Activated CD4-positive, alpha-beta T cell treated with anti-CD3 and anti-CD28 coated beads for 4 hours (primary cell): Measurements from ENCODE around the gene PAX7.
"Not testable (repeated sequence)": the region's sequence is repeated elsewhere in the genome, so short reads cannot be mapped to it uniquely, and the experiment has no call there.

Source experiments
- DNase-seq, 2 donors: peaks; one replicate each; pipeline ENCODE4 v3.0.0-alpha.2; 2020

Gene PAX7

DNA sequence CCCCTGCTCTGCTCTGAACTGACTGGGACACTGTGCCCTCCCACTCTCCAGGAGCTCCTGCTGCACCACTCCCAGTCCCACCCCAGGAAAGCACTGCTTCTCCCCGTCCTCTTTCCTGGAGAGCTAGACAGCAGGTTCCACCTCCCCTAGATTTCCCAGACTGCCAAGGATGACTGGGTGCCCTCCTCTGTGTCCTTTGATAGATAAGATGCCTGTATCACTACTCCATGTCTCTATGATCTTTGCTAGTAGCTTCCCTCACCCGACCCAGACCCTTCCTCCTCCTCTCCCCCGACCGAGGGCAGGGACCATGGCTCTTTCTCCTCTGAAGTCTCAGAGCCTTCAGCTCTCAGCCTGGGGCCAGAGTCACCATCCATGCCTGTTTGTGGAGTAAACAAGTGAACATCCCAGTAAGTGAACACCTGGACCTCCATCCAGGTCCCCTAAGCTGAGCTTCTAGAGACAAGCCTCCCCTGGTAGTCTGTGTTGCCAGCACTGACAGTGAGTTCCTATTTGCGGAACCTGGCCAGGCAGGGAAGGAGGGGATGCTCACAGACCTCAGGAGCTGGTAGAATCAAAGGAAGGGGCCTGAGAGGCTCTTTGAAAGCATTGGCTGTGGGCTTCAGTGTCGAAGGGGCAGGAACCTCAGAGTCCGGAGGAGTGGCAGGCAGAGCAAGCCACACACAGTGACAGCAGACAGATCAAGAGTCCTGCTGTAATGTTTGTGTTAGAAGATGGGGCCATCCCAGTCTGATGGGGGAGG is 104.0 kb downstream of the PAX7 start:
- no peak for DNase-seq

DNA sequence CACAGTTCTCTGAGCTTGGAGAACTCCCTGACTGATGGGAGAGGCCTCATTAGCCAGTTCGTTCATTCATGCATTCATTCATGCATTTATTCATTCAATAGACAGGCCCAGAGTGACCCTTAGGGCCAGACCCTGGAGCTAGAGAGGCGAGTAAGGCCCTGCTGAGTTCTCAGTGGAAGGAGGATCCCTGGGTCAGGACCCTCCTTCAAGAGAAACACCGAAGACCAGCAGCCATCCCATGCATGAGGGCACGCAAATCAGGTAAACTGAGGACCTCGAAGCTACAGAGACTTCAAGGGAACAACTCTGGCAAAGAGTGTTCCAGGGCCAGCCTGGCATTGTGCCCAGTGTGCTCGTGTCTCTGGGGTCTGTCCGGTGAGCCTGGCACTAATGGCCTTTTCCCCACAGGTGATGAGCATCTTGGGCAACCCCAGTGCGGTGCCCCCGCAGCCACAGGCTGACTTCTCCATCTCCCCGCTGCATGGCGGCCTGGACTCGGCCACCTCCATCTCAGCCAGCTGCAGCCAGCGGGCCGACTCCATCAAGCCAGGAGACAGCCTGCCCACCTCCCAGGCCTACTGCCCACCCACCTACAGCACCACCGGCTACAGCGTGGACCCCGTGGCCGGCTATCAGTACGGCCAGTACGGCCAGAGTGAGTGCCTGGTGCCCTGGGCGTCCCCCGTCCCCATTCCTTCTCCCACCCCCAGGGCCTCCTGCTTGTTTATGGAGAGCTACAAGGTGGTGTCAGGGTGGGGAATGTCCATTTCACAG is 104.8 kb downstream of the PAX7 start:
- no peak for DNase-seq

DNA sequence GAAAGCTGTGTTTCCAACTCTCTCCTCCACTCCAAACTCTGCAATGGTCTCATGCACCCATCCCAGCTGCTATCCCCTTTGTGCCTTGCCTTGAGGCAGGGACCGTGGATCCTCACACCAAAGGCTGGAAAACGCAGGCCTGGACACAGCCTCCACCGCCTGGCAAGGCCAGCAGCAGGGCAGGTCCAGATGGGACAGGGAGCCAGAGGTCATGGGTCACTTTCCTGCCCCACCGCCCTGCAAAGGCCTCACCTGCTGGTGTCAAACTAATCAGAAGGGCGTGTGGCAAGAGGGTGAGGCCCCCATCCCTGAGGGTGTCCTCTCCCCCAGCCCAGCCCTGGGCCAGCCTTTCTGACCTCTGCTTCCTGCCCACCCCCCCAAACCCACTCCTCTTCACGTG is 106.3 kb downstream of the PAX7 start:
- DNase-seq = no peak

DNA sequence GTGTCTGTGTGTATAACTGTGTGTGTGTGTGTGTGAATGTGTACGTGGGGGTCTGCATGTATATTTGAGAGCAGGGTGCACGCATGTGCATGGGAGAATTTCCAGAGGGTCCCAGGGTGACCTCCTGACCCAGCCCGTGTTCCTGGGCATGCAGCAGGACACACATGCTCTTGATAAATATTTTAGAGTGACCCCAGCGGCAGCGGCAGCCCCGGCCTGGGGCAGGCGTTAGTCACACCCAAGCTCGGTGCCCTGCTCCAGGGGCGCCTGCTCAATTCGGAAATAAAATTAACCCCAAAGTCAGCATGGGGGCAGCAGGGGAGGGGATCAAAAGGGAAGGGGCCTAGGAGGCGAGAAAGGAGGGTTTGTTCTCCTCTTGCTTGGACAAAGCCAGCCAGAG is 107.5 kb downstream of the PAX7 start:
- DNase-seq = no peak

DNA sequence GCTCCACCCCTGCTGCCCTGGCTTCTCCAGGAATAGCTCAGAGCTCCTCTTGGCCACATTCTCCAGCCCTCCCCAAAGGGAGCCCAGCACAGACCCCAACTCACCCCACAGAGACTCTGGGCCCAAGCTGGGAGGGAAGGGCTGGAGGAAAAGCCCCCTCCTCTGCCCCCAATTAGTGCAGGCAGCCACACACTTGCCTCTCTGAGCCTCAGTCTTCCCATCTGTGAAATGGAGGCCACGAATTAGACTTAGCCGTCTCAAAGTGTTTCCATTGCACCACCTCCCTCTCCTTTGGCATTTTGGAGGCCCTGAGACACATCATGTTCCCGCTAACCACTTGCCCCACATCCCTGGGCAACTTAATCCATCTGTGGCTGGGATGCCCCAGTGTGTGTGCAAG is 108.0 kb downstream of the PAX7 start:
- DNase-seq = no peak

GRCh38 chr1:18739408-18739807 is 108.8 kb downstream of the PAX7 start:
- DNase-seq = no peak

GRCh38 chr1:18739897-18740296 is 109.3 kb downstream of the PAX7 start:
- DNase-seq = no peak

DNA sequence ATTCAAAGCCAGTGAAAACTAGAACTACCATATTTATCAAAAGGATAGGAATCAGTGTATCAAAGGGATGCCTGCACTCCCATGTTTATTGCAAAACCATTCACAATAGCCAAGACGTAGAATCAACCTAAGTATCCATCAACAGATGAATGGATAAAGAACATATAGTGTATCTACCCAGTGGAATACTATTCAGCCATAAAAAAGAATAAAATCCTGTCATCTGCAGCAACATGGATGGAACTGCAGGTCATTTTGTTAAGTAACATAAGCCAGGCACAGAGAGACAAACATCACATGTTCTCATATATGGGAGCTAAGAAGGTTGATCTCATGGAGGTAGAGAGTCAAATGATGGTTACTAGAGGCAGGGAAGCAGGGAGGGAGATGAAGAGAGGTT is 110.0 kb downstream of the PAX7 start:
- no peak for DNase-seq

- DNase-seq = no peak
Measured at GRCh38 chr1:18743233-18743632, 112.6 kb downstream of the PAX7 start.

DNA sequence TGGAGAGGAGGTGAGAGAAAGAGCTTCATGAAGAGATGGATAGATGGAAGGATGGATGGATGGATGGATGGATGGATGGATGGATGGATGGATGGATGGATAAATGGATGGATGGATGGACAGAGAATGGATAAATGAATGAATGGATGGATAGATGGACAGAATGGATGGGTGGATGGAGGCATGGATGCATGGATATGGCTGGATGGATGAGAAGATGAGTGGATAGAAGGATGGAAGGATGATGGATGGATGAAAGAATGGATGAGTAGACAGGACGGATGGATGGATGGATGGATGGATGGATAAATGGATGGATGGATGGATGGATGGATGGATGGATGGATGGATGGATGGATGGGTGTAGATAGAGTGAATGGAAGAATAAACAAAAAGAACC is 113.7 kb downstream of the PAX7 start:
- DNase-seq = not testable (repeated sequence)

GRCh38 chr1:18746981-18747380 is 116.3 kb downstream of the PAX7 start:
- no peak for DNase-seq

DNA sequence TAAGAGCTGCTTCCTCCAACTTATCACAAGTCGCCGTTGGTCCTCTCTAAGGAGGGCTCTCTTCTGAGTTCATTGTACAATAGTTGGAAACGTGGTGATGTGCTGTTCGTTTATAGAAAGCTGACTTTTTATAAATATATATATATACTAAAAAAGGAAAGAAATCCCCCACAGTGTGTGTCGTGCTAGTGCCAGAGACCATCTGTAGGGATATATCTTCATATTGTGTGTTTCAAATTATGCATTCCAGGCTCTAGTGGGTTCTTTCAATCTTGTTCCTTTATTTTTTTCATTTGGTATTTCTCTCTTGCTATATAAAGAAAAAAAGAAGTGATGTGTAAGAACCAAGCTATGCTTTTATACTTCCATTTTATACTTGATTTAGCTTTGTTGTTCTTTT is 117.0 kb downstream of the PAX7 start:
- no peak for DNase-seq

GRCh38 chr1:18748435-18748834 is 117.8 kb downstream of the PAX7 start:
- DNase-seq = no peak

DNA sequence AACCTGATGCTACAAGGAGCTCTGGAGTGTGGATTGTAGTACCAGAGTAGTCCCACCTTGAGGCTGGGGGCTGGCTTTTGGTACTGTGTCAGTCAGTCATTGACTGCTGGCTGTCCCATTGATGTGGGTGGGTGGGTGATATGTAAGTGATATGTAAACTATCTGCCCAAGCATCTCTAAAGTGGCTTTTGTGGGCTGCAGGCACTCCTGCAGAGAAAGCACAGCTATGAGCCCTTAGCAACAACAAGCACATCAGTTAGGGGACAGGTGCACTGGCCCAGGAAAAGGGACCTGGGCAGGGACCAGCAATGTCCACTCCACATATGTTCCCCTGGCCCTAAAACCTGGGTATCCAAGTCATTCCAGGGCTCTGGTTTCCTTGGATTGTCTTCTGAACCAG is 118.9 kb downstream of the PAX7 start:
- DNase-seq = no peak

DNA sequence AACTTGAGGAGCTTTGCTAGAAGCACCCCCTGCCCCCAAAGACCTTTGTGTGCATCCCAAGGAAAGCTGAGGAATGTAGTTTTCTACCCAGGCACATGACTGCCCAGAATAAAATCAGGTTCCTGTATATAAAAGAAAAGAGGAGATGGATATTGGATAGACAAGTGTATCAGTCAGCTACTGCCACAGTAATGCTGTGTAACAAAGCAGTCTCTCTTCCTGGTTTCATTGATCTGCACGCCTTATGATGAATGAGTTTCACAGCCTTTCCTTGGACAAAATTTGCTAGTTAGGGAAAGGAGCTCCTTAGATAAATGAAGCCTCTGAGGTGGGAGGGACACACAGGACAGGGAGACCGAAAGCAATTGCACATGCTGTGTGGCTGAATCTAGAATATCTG is 120.0 kb downstream of the PAX7 start:
- DNase-seq = no peak

- DNase-seq = no peak
Measured at GRCh38 chr1:18751425-18751824, 120.8 kb downstream of the PAX7 start.

DNA sequence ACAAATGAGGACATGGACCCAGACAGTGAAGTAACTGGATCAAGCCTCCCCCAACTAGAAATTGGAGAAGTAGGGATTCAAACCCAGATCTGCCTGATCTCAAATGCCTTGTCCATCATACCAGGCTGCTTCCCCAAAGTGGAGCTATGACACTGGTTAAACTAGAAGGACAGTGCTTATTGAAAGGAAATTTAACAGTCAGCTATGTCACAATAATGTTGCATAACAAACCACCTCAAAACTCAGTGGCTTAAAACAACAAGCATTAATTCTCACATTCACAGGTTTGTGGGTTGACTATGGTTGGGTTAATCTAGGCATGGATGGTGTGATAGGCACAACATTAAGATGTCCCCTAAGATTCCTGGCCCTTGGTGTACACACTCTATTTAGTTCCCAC is 121.8 kb downstream of the PAX7 start:
- no peak for DNase-seq

DNA sequence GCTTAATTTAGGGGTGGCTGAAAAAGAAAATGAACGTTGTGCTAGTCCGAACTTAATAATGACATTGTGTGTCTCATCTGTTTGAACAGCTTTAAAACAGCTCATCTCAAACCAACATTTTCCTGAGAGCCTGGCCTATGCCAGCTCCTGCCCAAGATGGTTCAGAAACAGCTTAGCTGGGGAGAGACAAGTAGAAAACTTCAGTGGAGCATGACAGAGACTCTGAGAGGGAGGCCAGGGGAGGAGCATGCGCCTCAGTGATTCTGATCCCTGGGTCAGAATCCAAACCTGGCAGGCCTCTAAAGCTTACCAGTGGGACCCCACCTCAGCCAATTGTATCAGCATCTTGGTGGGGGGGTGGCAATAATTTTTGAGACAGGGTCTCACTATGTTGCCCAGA is 129.5 kb downstream of the PAX7 start:
- no peak for DNase-seq

DNA sequence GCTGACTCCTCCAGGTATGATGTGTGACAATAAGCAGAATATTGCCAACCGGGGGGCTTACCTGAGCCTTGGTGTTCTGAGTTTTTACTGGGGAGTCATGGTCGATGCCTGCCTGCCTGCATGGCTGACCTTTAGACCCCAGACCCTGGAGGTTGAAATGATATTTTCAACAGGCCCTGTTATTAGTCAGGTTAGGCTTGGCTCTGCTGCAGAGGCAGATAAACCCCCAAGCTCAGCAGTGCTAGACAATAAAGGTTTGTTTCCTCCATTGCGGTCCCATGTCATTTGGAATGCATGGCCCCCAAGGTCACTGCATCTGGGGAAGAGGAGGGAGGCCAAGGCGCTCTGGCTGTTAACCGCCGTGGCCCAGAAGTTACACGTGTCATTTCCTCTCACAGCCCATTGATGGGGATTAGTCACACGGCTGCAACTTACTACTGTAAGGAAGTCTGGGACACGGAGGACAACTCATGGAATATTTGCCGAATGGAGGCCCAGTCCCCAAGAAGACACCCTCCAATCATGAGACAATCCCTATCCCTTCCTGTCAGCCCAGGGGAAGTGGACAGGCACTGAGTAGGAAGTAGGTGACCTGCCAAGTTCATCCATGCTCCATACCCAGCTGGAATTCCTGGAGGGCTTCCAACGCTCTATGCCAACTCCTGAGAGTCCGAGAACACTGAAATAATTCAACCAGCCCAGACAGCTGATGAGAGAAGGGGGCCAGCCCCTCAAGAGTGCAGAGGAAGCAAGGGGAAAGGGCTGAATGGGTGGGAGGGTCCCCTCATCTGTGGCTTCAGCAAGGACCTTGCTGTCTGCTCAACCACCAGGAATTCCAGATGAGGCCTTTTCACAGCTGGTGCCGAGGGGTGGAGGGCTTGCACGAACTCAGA is 131.5 kb downstream of the PAX7 start:
- no peak for DNase-seq

GRCh38 chr1:18764362-18764761 is 133.7 kb downstream of the PAX7 start:
- DNase-seq = no peak

DNA sequence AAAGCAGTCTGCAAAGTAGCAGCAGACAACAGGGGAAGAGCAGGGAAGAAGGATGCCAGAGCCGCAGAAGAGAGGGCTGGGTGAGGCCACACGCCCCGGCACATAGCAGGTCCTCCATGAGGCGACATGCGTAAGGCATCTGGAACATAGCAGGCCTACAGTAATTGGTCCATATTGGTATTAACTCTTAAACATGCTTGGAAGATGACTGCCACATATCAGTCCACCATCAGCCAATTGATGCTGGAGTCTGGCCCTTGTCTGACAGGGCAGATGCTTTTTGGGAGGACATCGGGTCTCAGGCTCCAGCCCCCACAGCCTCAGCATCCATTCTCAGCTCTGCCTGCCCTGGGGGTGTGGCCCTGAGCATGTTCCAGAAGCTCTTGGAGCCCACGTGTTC is 135.1 kb downstream of the PAX7 start:
- DNase-seq = no peak

GRCh38 chr1:18766328-18766727 is 135.7 kb downstream of the PAX7 start:
- no peak for DNase-seq

DNA sequence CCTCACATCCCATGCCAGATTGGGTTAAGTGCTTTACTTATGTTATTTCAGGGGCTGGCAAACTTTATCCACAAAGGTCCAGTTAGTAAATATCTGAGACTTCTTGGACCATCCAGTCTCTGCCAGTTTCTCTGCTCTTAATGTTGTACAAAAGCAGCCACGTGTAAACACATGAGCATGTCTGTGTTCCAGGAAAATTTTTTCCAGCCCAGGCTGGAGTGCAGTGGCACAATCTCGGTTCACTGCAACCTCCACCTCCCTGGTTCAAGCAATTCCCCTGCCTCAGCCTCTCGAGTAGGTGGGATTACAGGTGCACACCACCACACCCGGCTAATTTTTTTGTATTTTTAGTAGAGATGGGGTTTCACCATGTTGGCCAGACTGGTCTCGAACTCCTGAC is 136.9 kb downstream of the PAX7 start:
- DNase-seq = not testable (repeated sequence)

DNA sequence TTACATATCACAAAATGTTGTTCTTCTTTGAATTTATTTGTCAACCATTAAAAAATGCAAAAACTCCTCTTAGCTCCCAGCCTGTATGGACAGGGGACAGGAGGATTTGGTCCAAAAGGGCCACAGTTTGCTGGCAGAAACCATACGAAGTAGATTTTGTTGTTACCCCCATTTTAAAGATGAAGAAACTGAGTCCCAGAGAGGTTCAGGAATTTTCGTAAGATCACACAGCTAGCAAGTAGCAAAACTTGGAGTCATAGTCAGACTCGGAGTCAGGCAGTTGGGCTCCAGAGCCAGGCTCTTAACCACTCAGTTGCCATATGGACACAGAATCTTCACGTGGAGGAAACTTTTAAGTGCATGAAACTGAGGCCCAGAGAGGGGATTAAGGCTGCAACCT is 137.4 kb downstream of the PAX7 start:
- no peak for DNase-seq
